SIG-M5 treated with dmso at 0.1 percent for 504 hours (cell line): ENCODE data around the gene GPR34.
A peak's percentile ranks its signal among the peaks of the same experiment; 100 is the strongest.

Experiments used
- DNase-seq: peaks from one replicate; lab custom pipeline; 2025; ENCODE audit not compliant: unreplicated experiment; lab: John Stamatoyannopoulos, UW

GPR34 gene

GRCh38 chrX:41692162-41692749 lies 3.5 kb downstream of the GPR34 start:
- no peak for DNase-seq

GRCh38 chrX:41693024-41693423 lies 4.3 kb downstream of the GPR34 start:
- no peak for DNase-seq

- no peak for DNase-seq
Measured at GRCh38 chrX:41695426-41695825, 6.7 kb downstream of the GPR34 start.

- DNase-seq = no peak
Measured at GRCh38 chrX:41703574-41704029, 14.8 kb downstream of the GPR34 start.

- DNase-seq = no peak
Measured at GRCh38 chrX:41705042-41705441, 16.3 kb downstream of the GPR34 start.

- peak; percentile 84 for DNase-seq
Measured at GRCh38 chrX:41705680-41706374, 17.1 kb downstream of the GPR34 start.

- no peak for DNase-seq
Measured at GRCh38 chrX:41707218-41707617, 18.4 kb downstream of the GPR34 start.

GRCh38 chrX:41708486-41708885 lies 19.7 kb downstream of the GPR34 start:
- DNase-seq = no peak

GRCh38 chrX:41711021-41711667 lies 22.4 kb downstream of the GPR34 start:
- DNase-seq = no peak

GRCh38 chrX:41716222-41716621 lies 27.4 kb downstream of the GPR34 start:
- no peak for DNase-seq

GRCh38 chrX:41716767-41717473 lies 28.1 kb downstream of the GPR34 start:
- no peak for DNase-seq

GRCh38 chrX:41718481-41719235 lies 29.9 kb downstream of the GPR34 start:
- DNase-seq = no peak

- peak; percentile 46 for DNase-seq
Measured at GRCh38 chrX:41719610-41720009, 30.8 kb downstream of the GPR34 start.

GRCh38 chrX:41720125-41720779 lies 31.5 kb downstream of the GPR34 start:
- peak; percentile 0 for DNase-seq

- DNase-seq = no peak
Measured at GRCh38 chrX:41721590-41721989, 32.8 kb downstream of the GPR34 start.

- no peak for DNase-seq
Measured at GRCh38 chrX:41722214-41722613, 33.4 kb downstream of the GPR34 start.

- peak; percentile 23 for DNase-seq
Measured at GRCh38 chrX:41722816-41723618, 34.2 kb downstream of the GPR34 start.

- peak; percentile 71 for DNase-seq
Measured at GRCh38 chrX:41723826-41724225, 35.1 kb downstream of the GPR34 start, which contains the start of gene GPR82. Gene GPR82 (plus strand): TSS chrX:41724181. CDS start chrX:41727027, 2,846 bp downstream.

GRCh38 chrX:41728125-41728524 lies 39.4 kb downstream of the GPR34 start:
- DNase-seq = no peak
